GM18498 (cell line): ENCODE data around the gene ARID3C.

Source experiments
- ATAC-seq: cut with Tn5 transposase; IDR thresholded peaks from one replicate; pipeline ENCODE4 v1.9.1; 2021; ENCODE audit warnings: mild to moderate bottlenecking, moderate library complexity; ENCODE audit not compliant: unreplicated experiment

ARID3C gene

DNA sequence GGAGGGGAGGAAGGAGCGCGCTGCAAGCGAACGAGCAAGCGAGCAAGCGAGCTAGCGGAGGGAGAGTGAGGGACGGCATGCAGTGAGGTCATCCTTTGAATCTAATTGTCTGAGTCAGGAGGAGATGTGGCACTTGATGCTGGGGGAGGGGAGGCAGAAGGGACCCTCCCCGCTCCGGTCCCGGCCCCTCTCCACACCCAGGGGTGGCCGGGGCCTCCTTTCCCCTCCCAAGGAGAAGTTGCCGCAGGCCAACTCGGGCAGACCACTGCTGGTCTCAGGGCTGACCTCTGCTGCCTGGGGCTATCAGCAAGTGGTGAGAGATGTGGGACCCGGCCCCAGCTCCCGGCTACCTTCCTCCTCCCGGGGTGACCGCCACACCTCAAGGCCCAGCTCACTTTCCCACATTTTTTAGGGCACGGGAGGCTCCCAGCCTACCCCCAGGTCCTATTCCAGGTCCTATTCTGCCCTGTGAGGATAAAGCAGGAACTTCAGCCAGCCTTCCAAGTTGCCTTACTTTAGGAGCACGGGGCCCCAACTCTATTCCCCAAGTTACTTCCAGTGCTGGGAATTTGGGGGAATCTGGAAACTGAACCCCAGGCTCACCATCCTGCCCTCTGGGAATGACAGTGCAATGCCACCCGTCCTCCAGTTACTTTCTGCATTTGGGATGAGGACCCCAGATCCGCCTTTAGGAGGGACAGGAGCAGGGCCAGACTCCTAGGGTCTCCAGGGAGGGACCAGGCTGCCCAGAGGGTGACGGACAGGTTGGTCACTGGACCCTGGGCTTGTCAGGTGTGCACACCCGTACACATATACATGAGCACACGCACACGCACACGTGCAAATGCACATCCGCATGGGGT, 50.4 kb downstream of the ARID3C start:
- ATAC-seq, result no peak

DNA sequence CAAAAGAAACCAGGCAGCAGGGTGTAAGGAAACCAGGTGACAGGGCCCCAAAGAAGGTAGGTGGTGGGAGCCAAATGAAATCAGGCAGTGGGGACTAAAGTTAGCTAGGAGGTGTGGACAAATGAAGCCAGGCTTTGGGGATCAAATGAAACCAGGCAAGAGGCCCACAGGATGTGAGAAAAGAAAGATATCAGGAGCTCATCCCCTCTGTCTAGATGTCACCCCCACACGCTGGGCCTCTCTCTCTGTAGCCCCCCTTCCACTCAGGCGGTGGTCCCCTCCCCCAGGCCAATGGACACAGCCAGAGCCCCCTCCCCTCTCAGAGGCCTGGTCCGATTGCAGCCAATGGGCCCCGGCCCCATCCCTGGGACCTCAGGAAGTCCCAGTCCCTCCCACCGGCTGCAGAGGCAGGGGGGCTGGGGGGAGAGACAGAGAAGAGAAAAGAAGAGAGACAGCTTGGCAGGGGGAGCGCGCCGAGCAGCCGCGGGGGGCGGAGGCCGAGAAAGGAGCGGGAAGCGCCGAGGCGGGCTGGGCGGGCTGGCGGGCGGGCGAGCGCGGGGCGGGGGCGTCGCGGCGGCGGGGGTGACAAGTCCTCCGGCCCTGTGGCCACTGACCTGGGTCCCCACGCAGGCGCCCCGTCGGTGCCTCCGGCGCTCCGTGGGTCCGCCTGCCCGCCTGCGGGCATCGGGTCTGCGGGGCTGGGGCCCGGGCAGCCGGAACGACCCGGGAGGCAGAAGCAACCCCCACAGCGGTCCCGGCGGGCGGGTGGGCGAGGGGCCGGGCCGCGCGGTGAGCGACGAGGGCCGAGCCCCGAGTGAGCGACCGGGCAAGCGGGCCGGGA, 51.2 kb downstream of the ARID3C start:
- ATAC-seq, result no peak

DNA sequence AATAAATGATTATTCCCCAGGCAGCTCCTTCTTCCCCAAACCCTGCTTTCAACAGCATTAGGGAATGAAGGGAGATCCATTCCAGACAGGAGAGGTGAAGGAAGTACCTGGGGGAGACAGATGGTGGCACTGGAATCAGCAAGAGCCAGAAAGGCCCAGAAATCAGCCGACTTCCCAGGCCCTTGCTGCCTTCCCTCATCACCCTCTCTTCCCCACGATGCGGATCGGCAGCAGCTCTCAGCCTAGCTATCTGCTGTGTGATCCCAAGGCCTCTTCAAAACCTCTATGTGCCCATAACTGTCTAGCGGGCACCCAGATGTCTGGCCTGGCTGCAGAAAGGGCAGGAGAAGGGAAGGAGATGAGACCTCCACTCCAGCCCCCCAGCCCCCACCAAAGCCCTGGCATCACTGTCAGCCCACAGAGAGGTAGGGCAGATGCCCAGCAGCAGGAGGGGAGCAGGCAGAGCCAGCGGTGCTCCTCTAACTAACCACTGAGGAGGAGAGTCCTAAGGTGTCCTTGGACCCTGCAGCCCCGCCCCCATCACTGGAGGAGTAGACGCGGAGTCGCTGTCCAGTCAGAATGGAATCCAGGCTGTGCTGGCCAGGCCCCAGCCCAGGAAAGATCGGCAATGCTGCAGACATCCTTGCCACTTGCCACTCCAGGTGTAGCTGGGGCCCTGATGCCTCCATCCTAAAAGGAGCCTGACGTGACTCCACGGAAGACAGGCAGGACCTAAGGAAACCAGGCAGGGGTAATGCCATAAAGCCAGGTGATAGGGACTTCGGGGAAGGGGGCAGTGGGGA, 52.1 kb downstream of the ARID3C start:
- ATAC-seq, result no peak

DNA sequence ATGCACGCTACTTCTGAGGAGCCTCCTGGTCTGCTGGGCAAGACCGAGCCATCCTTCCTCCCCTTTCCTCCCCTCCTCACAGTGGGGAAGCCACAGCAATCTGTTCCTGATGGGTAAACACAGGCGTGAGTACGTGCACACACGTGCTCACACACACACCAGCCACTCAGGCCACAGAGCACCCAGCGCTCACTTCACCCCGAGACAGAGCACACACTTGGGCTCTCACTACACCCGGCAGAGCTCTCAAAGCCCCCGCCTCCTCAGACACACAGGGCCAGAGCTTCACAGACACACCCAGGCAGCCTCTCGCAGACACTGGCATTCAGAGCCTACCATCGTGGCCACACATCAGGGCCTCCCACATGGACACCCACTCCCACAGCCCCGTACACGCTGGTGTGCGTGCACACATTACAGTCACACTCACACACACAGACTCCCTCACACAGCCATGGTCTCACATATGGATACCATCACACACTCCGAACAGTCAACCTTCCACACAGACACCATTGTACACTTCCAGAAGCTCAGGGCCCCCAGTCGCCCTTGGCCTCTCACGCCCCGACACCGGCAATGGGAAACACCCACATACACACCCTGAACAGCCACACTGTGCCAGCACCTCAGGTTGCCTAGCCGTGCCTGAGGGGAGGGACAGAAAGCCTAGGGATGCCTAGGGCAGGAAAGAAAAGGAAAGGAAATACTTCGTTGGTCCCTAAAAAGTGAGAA, 52.8 kb downstream of the ARID3C start:
- no peak for ATAC-seq

DNA sequence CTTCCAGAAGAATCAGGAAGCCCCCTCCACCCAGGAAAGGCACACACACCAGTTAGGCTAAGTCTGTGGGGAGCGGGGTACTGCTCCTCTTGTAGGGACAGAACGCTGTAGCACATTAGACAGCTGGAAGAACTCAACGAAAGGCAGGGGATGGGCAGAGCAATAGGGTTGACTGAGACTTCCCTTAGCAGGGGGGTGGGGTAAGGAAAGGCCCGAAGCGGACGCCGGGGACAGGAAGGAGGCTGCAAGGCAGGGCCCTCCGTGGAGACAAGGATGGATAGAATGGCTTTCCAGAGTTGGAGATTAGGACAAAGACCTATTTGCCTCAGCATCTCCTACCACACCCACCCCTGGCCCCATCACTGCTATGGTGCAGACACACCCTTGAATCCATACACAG, 53.6 kb downstream of the ARID3C start:
- no peak for ATAC-seq

DNA sequence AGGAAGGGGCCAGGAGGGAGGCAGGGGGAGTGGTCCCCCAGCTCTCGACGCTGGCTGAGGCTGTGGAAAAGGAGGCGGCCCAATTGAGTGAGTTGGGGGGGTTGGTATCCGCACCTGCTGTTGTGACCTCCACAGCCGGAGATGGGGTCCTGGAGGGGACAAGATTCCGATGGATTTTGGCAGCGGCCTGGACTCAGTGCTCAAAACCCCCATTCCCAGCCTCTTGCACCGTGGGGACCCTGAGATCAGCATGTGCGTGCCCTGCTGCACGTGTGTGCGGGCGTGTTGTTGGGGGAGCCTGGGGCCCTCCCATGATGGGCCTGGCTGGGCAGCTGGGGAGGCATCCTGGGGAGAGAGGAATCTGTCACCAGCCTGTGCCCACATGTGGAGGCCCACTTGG, 54.3 kb downstream of the ARID3C start:
- ATAC-seq, result no peak

DNA sequence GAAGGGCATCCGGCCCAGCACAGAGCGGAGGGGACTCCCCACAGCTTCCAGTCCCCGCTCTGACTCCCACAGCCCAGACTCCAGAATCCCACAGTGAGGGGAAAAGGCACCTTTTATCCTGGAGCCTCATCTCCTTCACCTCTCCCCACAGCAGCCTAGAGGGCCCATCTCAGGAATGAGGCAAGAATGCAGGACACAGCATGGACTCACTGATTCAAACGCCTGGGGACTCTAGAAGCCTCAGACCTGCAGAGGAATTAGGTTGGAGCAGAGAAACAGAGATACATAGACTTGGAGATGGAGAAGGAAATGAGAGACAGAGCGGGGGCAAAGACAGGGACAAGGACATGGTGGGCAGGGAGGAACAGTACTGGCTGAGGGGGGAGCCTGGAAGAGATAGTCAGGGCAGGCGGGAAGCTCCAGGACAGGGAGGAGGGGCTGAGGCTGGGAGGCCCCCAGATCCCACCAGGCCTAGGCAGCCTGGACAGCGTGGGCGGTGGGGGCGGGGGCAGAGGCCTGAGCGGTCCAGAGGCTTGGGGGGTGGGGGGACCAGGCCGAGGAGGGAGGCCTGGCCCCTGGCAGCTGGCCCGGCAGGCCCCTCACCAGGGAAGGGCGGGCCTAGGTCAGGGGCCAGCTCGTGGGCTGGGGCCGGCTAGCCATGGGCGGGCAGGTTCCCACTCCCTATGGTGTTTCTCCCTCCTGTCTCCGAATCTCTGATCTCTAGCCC, 55.1 kb downstream of the ARID3C start:
- no peak for ATAC-seq

DNA sequence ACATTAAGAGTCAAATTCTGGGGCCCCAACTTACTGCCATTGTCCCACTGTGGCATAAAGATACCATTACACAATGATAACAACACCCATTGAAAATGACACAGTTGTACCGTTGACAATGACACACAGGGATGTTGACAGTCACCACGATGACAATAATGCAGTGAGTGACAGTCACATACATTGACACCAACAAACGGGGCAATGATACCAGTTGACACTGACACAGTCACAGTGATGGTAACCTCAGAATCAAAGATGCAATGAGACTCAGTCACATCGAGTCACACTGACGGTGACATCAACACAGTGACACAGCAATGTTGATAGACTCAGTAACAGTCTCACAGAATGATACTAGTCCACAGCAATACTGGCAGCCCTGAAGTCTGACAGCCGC, 56.2 kb downstream of the ARID3C start:
- ATAC-seq, result no peak

DNA sequence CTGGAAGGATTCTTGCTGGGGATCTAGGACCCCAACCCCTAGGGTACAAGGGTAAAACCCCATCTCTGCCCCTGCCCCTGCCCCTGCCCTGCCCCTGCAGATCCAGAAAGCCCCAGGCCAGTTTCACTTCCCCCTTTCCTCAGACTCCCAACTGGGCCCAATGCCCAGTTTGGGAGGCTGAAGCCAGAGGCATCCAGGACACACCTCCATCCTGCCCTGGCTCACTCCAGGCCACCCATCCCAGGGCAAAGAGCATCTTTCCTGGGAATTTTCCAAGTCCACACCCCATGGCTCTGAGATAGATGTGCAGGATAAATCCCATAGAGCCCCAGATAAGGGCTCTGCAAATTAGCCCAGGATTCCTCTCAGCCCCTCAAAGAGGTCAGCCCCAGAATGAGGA, 56.8 kb downstream of the ARID3C start:
- no peak for ATAC-seq

DNA sequence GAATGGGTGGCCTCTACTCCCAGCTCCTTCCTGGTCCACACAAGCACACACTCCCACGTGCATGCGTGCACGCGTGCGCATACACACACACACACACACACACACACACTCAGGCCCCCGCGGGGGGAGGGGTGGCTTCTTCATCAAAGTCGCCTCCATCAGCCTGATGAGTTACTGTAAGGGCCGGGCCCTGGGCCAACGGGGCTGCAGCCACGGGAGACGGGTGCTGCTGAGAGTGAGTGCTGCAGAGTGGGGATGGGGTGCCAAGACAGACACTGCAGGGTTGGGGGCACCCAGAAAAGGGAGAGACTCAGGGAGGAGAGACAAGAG, 57.4 kb downstream of the ARID3C start:
- no peak for ATAC-seq
